ENCODE data around the gene HJURP. TPM values are rescaled to one million over a fixed set of nuclear protein-coding genes. Genes with fewer than 3 reads are reported as not detected.

Gene HJURP
- total and polyA plus RNA-seq, 2 donors (not counting 1 experiment from before 2014, with no cell fraction given), result 5.8 to 6.2 TPM

DNA sequence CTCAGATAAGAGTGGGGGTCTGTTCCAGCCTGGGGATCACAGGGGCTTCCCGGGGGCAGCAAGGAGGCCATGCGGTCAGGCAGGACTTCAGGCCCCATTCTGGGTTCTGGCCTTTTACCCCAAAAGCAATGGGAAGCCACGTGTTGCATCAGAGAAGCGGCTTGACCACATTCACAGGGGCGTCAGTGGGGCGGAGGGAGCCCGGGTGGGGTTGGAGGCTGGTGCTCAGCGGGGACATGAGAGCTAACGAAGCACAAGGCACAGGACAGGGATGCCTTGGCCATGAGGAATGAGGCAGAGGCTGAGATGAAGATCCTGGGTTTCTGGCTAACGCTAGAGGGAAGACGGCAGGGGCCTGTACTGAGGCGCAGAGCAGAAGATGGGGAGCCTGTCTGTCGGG is 6.1 kb downstream of the HJURP start:
- H2AFZ ChIP-seq (ENCODE audit: low read length), result no peak overlapping the region
- H3K36me3 ChIP-seq (ENCODE audit: control insufficient read depth, insufficient read depth, low read length), result peaks cover 17% of the 10 kb centered on the region
- H3K4me3 ChIP-seq (replicated peaks in 1 of 4; ENCODE audit: control extremely low read depth in 1 of 4, insufficient read depth in 1 of 4, low read depth in 3 of 4, low read length in 4 of 4), result no peak overlapping the region
- no peaks in the 10 kb centered on the region for H4K20me1 ChIP-seq (ENCODE audit: control insufficient read depth, extremely low read depth, insufficient read depth, low read length)
- no peaks in the 10 kb centered on the region for H3K27me3 ChIP-seq (ENCODE audit: control insufficient read depth, insufficient read depth, low read length)
- DNase-seq (ENCODE audit: low read depth in 2 of 2), result no peak
- H3K9ac ChIP-seq (ENCODE audit: insufficient read depth, low read length), result no peak overlapping the region
- TF ChIP-seq EZH2 (IDR thresholded peaks at IDR 0.05; ENCODE audit: low read length, missing control alignments) (no peak), CTCF (conservative IDR thresholded peaks at IDR 0.05 in 1 of 2, IDR thresholded peaks at IDR 0.05 in 1 of 2; ENCODE audit: low read depth in 1 of 2, low read length in 2 of 2) (no peak)
- no peaks in the 10 kb centered on the region for H3K9me3 ChIP-seq (ENCODE audit: control insufficient read depth, insufficient read depth, low read depth, low read length)
- peaks cover 75% of the 10 kb centered on the region for H3K79me2 ChIP-seq (ENCODE audit: control insufficient read depth, insufficient read depth, low read length)
- H3K27ac ChIP-seq (ENCODE audit: insufficient read depth, low read length), result no peak overlapping the region
- peaks cover 3% of the 10 kb centered on the region for H3K4me1 ChIP-seq (ENCODE audit: control insufficient read depth, extremely low read depth, insufficient read depth, low read length)
- H3K4me2 ChIP-seq (ENCODE audit: extremely low read depth, insufficient read depth, low read length), result no peak overlapping the region

DNA sequence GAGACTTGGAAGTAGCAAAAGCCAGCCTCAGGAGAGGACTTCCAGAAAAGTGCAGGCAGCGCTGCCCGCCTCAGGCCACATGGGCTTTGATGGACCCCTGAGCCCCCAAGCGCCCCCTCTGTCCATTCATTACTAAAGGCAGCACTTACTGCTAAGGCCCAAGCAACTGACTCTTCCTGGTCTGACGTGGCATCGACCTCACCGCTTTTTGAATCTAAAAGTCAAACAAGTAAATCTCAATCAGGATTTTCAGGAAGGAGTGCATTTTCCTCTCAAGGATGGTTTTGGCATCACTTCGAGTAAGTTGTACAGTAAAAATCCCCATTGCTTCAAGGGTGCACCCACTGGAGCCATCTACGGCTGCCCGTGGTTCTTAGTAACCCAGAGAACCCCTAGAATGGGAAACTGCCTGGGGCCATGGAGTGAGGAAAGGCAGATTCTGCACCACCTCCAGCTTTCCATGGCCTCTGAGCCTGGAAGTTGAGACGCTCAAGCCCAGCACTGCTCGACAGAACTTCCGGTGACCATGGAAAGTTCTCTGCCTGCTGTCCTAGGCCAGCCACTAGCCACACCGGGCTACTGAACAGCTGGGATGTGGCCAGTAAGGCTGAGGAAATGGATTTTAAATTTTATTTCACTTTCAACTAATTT is 7.0 kb downstream of the HJURP start:
- H3K4me3 ChIP-seq (replicated peaks in 1 of 4; ENCODE audit: control extremely low read depth in 1 of 4, insufficient read depth in 1 of 4, low read depth in 3 of 4, low read length in 4 of 4), result no peak overlapping the region
- H3K27me3 ChIP-seq (ENCODE audit: control insufficient read depth, insufficient read depth, low read length), result no peaks in the 10 kb centered on the region
- peaks cover 18% of the 10 kb centered on the region for H3K36me3 ChIP-seq (ENCODE audit: control insufficient read depth, insufficient read depth, low read length)
- no peak for DNase-seq (ENCODE audit: low read depth in 2 of 2)
- peaks cover 3% of the 10 kb centered on the region for H3K4me1 ChIP-seq (ENCODE audit: control insufficient read depth, extremely low read depth, insufficient read depth, low read length)
- H3K9ac ChIP-seq (ENCODE audit: insufficient read depth, low read length), result no peak overlapping the region
- H3K9me3 ChIP-seq (ENCODE audit: control insufficient read depth, insufficient read depth, low read depth, low read length), result no peaks in the 10 kb centered on the region
- TF ChIP-seq CTCF (conservative IDR thresholded peaks at IDR 0.05 in 1 of 2, IDR thresholded peaks at IDR 0.05 in 1 of 2; ENCODE audit: low read depth in 1 of 2, low read length in 2 of 2), result no peak
- H4K20me1 ChIP-seq (ENCODE audit: control insufficient read depth, extremely low read depth, insufficient read depth, low read length), result no peaks in the 10 kb centered on the region
- peaks cover 72% of the 10 kb centered on the region for H3K79me2 ChIP-seq (ENCODE audit: control insufficient read depth, insufficient read depth, low read length)
- H3K27ac ChIP-seq (ENCODE audit: insufficient read depth, low read length), result no peak overlapping the region
- H2AFZ ChIP-seq (ENCODE audit: low read length), result no peak overlapping the region
- H3K4me2 ChIP-seq (ENCODE audit: extremely low read depth, insufficient read depth, low read length), result no peak overlapping the region

DNA sequence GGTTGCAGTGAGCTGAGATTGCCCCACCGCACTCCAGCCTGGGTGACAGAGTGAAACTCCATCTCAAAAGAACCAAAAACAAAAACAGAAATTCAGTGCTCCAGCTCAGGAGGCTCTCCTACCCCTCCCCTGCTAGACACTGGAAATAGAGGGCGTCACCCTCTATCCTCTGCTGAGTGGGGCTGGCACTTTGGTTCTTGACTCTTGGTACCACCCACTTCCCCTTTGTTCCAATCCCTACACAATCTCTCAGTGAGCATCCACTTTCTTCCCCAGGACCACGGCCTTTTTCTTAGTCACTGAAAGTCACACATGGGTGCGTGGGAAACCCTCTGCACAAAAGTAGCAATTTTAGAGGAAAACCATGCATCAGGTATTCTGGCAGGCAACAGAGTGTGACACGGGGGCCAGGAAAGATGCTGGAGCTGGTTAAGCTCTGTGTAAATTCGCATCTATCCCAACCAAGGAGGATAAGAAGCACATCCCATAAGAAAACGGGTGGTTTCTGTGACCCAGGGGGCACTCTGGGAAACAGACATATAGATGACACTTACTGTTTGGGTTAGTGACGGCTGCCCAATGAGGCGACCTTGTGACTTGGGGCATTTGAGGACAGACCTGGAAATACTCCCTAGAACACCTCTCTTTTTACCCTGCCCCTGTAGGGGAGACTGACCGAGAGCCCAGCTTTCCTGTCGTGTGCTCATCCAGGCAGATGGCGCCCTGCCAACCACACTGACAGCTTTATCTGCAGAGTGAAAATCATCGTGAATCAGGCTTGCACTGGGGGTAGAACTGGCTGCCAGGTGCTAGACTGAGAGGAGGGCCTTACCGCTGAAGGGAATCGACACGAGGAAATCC is 7.7 kb downstream of the HJURP start:
- no peak overlapping the region for H3K4me2 ChIP-seq (ENCODE audit: extremely low read depth, insufficient read depth, low read length)
- H3K9me3 ChIP-seq (ENCODE audit: control insufficient read depth, insufficient read depth, low read depth, low read length), result no peaks in the 10 kb centered on the region
- peaks cover 18% of the 10 kb centered on the region for H3K36me3 ChIP-seq (ENCODE audit: control insufficient read depth, insufficient read depth, low read length)
- no peak for DNase-seq (ENCODE audit: low read depth in 2 of 2)
- no peak overlapping the region for H3K4me3 ChIP-seq (replicated peaks in 1 of 4; ENCODE audit: control extremely low read depth in 1 of 4, insufficient read depth in 1 of 4, low read depth in 3 of 4, low read length in 4 of 4)
- no peak for TF ChIP-seq EZH2 (IDR thresholded peaks at IDR 0.05; ENCODE audit: low read length, missing control alignments)
- TF ChIP-seq CTCF (conservative IDR thresholded peaks at IDR 0.05 in 1 of 2, IDR thresholded peaks at IDR 0.05 in 1 of 2; ENCODE audit: low read depth in 1 of 2, low read length in 2 of 2), result no peak
- H3K4me1 ChIP-seq (ENCODE audit: control insufficient read depth, extremely low read depth, insufficient read depth, low read length), result no peaks in the 10 kb centered on the region
- no peaks in the 10 kb centered on the region for H3K27me3 ChIP-seq (ENCODE audit: control insufficient read depth, insufficient read depth, low read length)
- H2AFZ ChIP-seq (ENCODE audit: low read length), result no peak overlapping the region
- no peak overlapping the region for H3K9ac ChIP-seq (ENCODE audit: insufficient read depth, low read length)
- peaks cover 71% of the 10 kb centered on the region for H3K79me2 ChIP-seq (ENCODE audit: control insufficient read depth, insufficient read depth, low read length)
- no peaks in the 10 kb centered on the region for H4K20me1 ChIP-seq (ENCODE audit: control insufficient read depth, extremely low read depth, insufficient read depth, low read length)
- no peak overlapping the region for H3K27ac ChIP-seq (ENCODE audit: insufficient read depth, low read length)
